Lower lobe of right lung (tissue), 2 donors: ENCODE results near the gene NDUFAF8. TPM values are rescaled to one million over a fixed set of nuclear protein-coding genes. Genes with fewer than 3 reads are reported as not detected.

Experiments
- ATAC-seq, 2 donors: fragments of 200-7000 bp; cut with Tn5 transposase; one replicate each; pipeline ENCODE4 v1.9.1; 2020 to 2022; ENCODE audit warnings: mild to moderate bottlenecking in 2 of 2, moderate library complexity in 2 of 2
- DNase-seq: peaks from one replicate; pipeline ENCODE4 v3.0.0-alpha.2; 2020
- H3K27ac ChIP-seq: fragments of 200-600 bp; one replicate; pipeline ENCODE4 v1.8.0; 2022
- H3K27me3 ChIP-seq: fragments of 200-600 bp; one replicate; pipeline ENCODE4 v1.8.0; 2022; ENCODE audit warnings: low read depth
- H3K36me3 ChIP-seq: fragments of 200-600 bp; one replicate; pipeline ENCODE4 v1.8.0; 2022; ENCODE audit warnings: mild to moderate bottlenecking
- H3K4me1 ChIP-seq: fragments of 200-600 bp; one replicate; pipeline ENCODE4 v1.8.0; 2022
- H3K4me3 ChIP-seq: fragments of 200-600 bp; one replicate; pipeline ENCODE4 v1.8.0; 2022; ENCODE audit warnings: mild to moderate bottlenecking
- H3K9me3 ChIP-seq: fragments of 200-600 bp; one replicate; pipeline ENCODE4 v1.8.0; 2022
- CTCF ChIP-seq: fragments of 200-600 bp; IDR thresholded peaks from one replicate; pipeline ENCODE4 v1.8.0; 2022; ENCODE audit warnings: antibody characterized with exemption, mild to moderate bottlenecking
- intact Hi-C: fragments of 100-400 bp; cut with DNase I; formaldehyde crosslinking; loops from one replicate; pipeline ENCODE4 v1.11.0; 2022
- total RNA-seq: library from RNA; stranded (reverse); fragmentation: NEBNext Ultra II Directional; extraction: Animal tissue kit (Norgen Biotek cat#: 25700); gene quantifications from one replicate; pipeline ENCODE4 v1.2.1, GENCODE V29; 2021
- donor health status: DM: no; HTN: yes; CAD: no; lungs with severe emphysema.

Gene NDUFAF8
- total RNA-seq, 1 donor from 2014 or later: 24.3 TPM

DNA sequence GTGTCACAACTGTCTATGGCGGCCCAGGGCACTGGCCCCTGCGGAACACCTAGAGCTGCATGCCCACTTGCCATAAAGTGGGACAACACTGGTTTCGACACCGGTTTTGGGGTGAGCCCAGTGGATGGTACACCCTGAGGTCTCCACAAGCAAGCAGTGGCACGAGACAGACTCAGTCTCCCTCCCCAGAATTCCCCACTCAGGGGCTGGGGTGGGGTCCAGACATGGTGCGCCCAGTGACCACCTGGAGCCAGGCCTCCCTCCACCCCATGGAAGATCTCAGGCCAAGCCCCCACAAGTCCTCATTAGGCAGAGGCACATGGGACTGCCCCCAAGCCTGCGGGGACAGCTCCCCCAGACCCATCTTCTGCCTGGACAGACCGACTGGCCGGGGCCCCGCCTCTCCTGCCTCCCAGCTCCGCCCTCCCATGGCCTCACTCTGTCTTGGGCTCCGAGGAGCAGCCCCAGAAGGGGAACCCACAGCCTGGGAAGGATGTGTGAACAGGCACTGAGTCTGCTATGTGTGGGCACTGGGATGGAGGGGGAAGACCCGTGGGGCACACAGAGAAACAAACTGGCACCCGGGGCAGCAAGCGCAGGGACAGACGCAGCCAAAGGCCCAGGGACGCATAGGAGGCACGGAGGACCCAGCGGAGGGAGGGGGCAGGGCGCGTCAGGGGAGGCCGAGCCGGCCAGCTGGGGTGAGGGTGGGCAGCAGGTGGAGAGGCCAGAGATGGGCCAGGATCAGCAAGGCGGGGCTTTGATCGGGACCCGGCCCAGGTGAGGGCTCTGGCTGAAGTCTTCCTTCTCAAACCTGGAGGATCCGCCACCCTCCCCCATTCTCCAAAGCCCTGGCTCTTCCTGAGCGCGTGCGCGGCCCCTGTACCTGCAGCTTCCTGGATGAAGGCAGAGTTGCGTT is 3.0 kb upstream of the NDUFAF8 start:
- Histone ChIP-seq H3K27me3 (no peaks in the 10 kb centered on the region), H3K4me3 (no peak overlapping the region), H3K9me3 (no peaks in the 10 kb centered on the region), H3K27ac (no peak overlapping the region), H3K4me1 (peaks cover 33% of the 10 kb centered on the region), H3K36me3 (peaks cover 39% of the 10 kb centered on the region)
- intact Hi-C loops: no loop called here
- ATAC-seq (no peak), DNase-seq (no peak)
- TF ChIP-seq CTCF: no peak

DNA sequence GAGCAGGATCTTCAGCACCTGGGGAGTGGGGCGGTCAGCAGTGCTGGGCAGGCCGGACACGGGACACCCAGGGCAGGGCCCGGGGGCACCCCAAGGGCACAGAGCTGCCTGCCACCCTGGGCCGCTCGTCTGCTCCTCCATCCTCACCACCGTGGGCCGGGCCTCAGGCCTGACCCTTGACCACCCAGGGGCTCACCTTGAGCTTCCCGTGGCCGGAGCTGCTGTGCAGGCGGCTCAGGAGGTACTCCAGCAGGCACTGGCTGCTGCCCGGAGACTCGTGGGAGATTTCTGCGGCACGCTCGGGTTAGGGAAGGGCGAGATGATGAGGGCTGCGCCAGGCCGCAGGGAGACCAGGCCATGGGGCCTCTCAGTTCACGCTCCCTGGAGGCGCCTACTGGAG is 2.3 kb upstream of the NDUFAF8 start:
- ATAC-seq (no peak), DNase-seq (no peak)
- Histone ChIP-seq H3K36me3 (peaks cover 34% of the 10 kb centered on the region), H3K4me1 (peaks cover 33% of the 10 kb centered on the region), H3K27ac (no peak overlapping the region), H3K4me3 (no peak overlapping the region), H3K9me3 (no peaks in the 10 kb centered on the region), H3K27me3 (no peaks in the 10 kb centered on the region)
- TF ChIP-seq CTCF: no peak
- intact Hi-C loops: no loop called here

DNA sequence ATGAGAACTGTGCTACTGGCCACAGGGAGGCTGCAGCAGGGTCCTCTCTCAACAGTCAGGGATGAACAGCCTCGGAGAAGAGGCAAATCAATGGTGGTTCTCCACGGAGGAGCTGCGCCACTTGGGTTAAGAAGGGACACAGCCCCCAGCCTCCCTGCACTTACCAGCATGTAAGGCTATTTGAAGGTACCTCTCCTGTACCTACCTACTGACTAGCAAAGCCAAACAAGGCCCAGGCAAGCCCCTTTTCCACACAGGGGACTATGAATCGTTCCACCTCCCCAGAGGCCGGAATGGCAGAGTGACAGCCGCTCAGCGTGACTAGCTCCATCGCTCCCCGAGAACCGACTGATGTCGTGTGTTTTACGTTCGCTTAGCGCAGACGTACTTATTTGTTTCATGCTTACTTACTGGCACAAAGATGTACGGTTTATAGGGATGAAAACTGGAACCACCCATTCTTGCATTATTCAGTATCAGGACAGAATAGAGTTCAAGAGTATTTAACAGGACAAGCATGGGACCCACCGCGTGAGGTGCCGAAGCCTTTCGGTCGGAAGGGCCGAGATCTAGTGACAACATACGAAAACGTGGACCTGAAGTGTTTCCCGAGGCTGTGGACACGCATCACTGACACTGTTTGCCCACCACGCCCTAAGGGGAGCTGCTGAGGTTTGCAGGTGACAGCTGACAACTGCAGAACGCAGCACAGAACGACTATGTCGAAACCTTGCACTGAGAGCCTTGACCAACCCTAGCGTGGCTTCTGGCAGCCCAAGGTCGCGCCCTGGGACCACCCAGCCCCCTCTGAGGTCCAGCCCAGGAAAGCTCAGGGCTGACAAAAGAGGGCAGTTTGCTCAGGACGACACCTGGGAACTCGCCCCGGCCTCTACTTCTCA is 1.3 kb upstream of the NDUFAF8 start:
- H3K9me3 ChIP-seq: no peaks in the 10 kb centered on the region
- intact Hi-C loops: no loop called here
- H3K4me3 ChIP-seq: peak overlapping the region; percentile 100
- H3K27ac ChIP-seq: peak overlapping the region; percentile 89
- ATAC-seq (no peak), DNase-seq (no peak)
- H3K36me3 ChIP-seq: peaks cover 23% of the 10 kb centered on the region
- H3K27me3 ChIP-seq: no peaks in the 10 kb centered on the region
- H3K4me1 ChIP-seq: peaks cover 33% of the 10 kb centered on the region
- TF ChIP-seq CTCF: no peak

DNA sequence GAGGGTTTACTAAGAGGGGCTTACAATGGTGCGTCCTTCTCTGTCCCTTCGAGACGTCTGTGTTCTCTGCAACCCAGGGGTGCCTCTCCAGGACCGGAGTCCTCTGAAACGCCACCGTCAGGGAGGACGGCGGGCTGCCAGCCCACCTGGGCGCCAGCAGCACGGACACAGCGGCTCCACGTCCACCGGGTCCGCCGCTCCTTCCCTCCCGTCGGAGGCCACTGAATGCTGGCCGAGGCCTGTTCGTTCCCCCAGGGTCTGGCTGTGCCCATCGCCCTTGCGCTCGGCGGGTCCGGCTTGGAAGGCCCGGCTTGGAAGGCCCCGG is 666 bp upstream of the NDUFAF8 start:
- Histone ChIP-seq H3K27ac (peak overlapping the region; percentile 89), H3K36me3 (peaks cover 17% of the 10 kb centered on the region), H3K9me3 (no peaks in the 10 kb centered on the region), H3K4me3 (peak overlapping the region; percentile 100), H3K4me1 (peaks cover 33% of the 10 kb centered on the region), H3K27me3 (no peaks in the 10 kb centered on the region)
- no peak for TF ChIP-seq CTCF
- ATAC-seq (peak in 1 of 2 donors; percentile 0), DNase-seq (no peak)
- intact Hi-C loops: no loop called here

DNA sequence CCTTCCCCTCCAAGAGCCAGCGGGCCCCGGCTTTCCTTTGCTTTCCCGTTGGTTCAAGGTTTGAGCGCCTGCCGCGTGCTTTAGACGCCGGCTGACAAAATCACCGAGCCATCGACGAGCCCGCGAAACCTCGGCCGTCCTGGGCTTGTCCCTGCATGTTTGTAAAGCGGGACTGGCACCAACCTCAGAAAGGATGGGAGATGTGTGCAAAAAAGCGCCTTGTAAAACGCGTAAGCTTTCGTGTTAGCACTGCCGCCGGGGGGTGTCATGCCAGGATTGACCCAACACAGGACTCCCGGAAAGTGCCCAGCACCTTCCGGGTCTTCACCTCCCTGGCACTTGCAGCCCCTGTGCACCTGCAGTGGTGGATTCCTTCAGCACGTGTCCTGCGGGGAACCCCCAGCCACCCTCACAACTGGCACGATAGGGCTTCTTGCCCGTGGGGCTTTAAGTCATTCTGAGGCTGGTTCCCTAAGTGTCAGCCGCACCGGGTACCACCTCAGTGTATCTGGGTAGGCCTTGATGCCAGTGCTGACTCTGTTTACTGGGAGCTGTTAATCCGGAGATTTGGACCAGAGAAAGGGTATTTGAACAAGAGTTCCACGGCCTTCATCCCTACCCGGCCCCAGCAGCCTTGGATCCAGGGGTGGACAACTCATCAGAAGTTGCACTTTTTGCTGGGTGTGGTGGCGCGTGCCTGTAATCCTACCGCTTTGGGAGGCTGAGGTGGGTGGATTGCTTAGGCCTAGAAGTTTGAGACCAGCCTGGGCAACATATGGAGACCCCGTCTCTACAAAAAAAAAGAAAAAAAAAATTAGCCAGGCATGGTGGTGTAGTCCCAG is 817 bp downstream of the NDUFAF8 start:
- Histone ChIP-seq H3K27me3 (no peaks in the 10 kb centered on the region), H3K4me1 (peaks cover 33% of the 10 kb centered on the region), H3K4me3 (peak overlapping the region; percentile 100), H3K27ac (peak overlapping the region; percentile 89), H3K9me3 (no peaks in the 10 kb centered on the region), H3K36me3 (peaks cover 12% of the 10 kb centered on the region)
- intact Hi-C loops: no loop called here
- ATAC-seq (no peak), DNase-seq (no peak)
- TF ChIP-seq CTCF: no peak
